DND-41 (cell line): ENCODE measurements around the gene RASSF8.

ENCODE experiments used
- EZH2 ChIP-seq: IDR thresholded peaks from 3 replicates; pipeline ENCODE4 v1.6.1; 2012; ENCODE audit warnings: borderline replicate concordance, low read depth, mild to moderate bottlenecking, moderate library complexity, low read length, inconsistent platforms; ENCODE audit not compliant: severe bottlenecking
- TF ChIP-seq, protein P1 (sequence below): IDR thresholded peaks from 2 replicates; pipeline ENCODE4 v1.5.1; 2012; ENCODE audit warnings: borderline replicate concordance, low read length, moderate library complexity, mild to moderate bottlenecking; ENCODE audit not compliant: poor library complexity, severe bottlenecking; ENCODE audit errors: extremely low read depth

GRCh38 chr12:25940886-25941285 lies 17.6 kb upstream of the RASSF8 start:
- TF ChIP-seq, protein P1, sequence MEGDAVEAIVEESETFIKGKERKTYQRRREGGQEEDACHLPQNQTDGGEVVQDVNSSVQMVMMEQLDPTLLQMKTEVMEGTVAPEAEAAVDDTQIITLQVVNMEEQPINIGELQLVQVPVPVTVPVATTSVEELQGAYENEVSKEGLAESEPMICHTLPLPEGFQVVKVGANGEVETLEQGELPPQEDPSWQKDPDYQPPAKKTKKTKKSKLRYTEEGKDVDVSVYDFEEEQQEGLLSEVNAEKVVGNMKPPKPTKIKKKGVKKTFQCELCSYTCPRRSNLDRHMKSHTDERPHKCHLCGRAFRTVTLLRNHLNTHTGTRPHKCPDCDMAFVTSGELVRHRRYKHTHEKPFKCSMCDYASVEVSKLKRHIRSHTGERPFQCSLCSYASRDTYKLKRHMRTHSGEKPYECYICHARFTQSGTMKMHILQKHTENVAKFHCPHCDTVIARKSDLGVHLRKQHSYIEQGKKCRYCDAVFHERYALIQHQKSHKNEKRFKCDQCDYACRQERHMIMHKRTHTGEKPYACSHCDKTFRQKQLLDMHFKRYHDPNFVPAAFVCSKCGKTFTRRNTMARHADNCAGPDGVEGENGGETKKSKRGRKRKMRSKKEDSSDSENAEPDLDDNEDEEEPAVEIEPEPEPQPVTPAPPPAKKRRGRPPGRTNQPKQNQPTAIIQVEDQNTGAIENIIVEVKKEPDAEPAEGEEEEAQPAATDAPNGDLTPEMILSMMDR, result no peak
- TF ChIP-seq EZH2, result no peak
